IMR-90 (cell line): Measurements from ENCODE around the gene BDKRB1. TPM values are rescaled to one million over a fixed set of nuclear protein-coding genes. Genes with fewer than 3 reads are reported as not detected.

Experiments
- ATAC-seq: fragments of 200-7000 bp; cut with Tn5 transposase; 2 replicates; pipeline ENCODE4 v1.9.1; 2020; ENCODE audit warnings: low read depth, mild to moderate bottlenecking, moderate library complexity
- BruUV-seq: library from RNA; stranded (reverse); fragments of 400-500 nt; replicated peaks from 2 replicates; lab custom pipeline; 2021; lab: Mats Ljungman, UMichigan
- CTCF ChIA-PET: fragments of 300-600 bp; formaldehyde crosslinking; extraction: SDS; loops from one replicate; lab custom pipeline; 2021; ENCODE audit warnings: antibody characterized with exemption; lab: Yijun Ruan, JAX
- POLR2A ChIA-PET: fragments of 300-600 bp; sonication (Branson Sonifier 250); formaldehyde crosslinking; loops from one replicate; lab custom pipeline; 2022; ENCODE audit warnings: antibody characterized with exemption; ENCODE audit not compliant: unreplicated experiment; lab: Charles Lee
- DNase-seq: peaks from one replicate; pipeline ENCODE4 v3.0.0; 2013
- H2AFZ ChIP-seq: replicated peaks from 2 replicates; pipeline ENCODE3; 2013; ENCODE audit warnings: low read length, mild to moderate bottlenecking; ENCODE audit not compliant: poor library complexity
- H2AK5ac ChIP-seq: 2 replicates; pipeline ENCODE4 v1.6.1; 2013; ENCODE audit warnings: low read depth, low read length, inconsistent platforms
- H2AK9ac ChIP-seq: replicated peaks from 2 replicates; pipeline ENCODE3; 2013; ENCODE audit warnings: mild to moderate bottlenecking, low read depth, low read length, moderate library complexity; ENCODE audit not compliant: poor library complexity
- H2BK120ac ChIP-seq: 2 replicates; pipeline ENCODE4 v1.6.1; 2013; ENCODE audit warnings: low read depth, low read length, inconsistent platforms
- H2BK15ac ChIP-seq: 3 replicates; pipeline ENCODE4 v1.6.1; 2013; ENCODE audit warnings: low read depth, low read length, inconsistent platforms
- H2BK20ac ChIP-seq: 2 replicates; pipeline ENCODE4 v1.6.1; 2013; ENCODE audit warnings: low read depth, mild to moderate bottlenecking, inconsistent platforms, low read length, moderate library complexity
- H2BK5ac ChIP-seq: 2 replicates; pipeline ENCODE4 v1.6.1; 2013; ENCODE audit warnings: mild to moderate bottlenecking, low read depth, low read length, inconsistent platforms; ENCODE audit not compliant: poor library complexity, severe bottlenecking
- H3K14ac ChIP-seq: replicated peaks from 2 replicates; pipeline ENCODE4 v1.6.1; 2013; ENCODE audit warnings: low read depth, low read length, inconsistent platforms
- H3K18ac ChIP-seq: 2 replicates; pipeline ENCODE4 v1.6.1; 2013; ENCODE audit warnings: low read depth, low read length, control low read depth
- H3K23ac ChIP-seq: 2 replicates; pipeline ENCODE4 v1.6.1; 2013; ENCODE audit warnings: low read depth, low read length, inconsistent platforms
- H3K27ac ChIP-seq: 2 replicates; pipeline ENCODE4 v1.5.1; 2013; ENCODE audit warnings: mild to moderate bottlenecking, control low read depth, low read length; ENCODE audit not compliant: insufficient read depth
- H3K27me3 ChIP-seq: 2 replicates; pipeline ENCODE4 v1.6.1; 2013; ENCODE audit warnings: low read length; ENCODE audit not compliant: control insufficient read depth, insufficient read depth
- H3K36me3 ChIP-seq: 2 replicates; pipeline ENCODE4 v1.6.1; 2013; ENCODE audit warnings: low read length, mixed read lengths; ENCODE audit not compliant: control insufficient read depth, insufficient read depth
- H3K4ac ChIP-seq: 2 replicates; pipeline ENCODE4 v1.6.1; 2013; ENCODE audit warnings: low read depth, low read length, inconsistent platforms
- H3K4me1 ChIP-seq: 2 replicates; pipeline ENCODE4 v1.6.1; 2013; ENCODE audit warnings: low read length, mixed read lengths; ENCODE audit not compliant: control insufficient read depth, insufficient read depth
- H3K4me2 ChIP-seq: 2 replicates; pipeline ENCODE4 v1.6.1; 2013; ENCODE audit warnings: low read depth, mild to moderate bottlenecking, control low read depth, low read length, moderate library complexity
- H3K4me3 ChIP-seq: 2 replicates; pipeline ENCODE4 v1.5.1; 2013; ENCODE audit warnings: low read depth, mild to moderate bottlenecking, control low read depth, low read length, moderate library complexity; ENCODE audit not compliant: insufficient read depth
- H3K56ac ChIP-seq: 2 replicates; pipeline ENCODE4 v1.6.1; 2013; ENCODE audit warnings: low read length, inconsistent platforms; ENCODE audit not compliant: insufficient read depth; ENCODE audit errors: extremely low read depth
- H3K79me1 ChIP-seq, 2 experiments: 2 replicates each; pipeline ENCODE4 v1.6.1; 2013; ENCODE audit warnings: low read length in 2 of 2, inconsistent platforms in 1 of 2, low read depth in 1 of 2
- H3K9ac ChIP-seq: 2 replicates; pipeline ENCODE4 v1.6.1; 2013; ENCODE audit warnings: low read depth, low read length, control low read depth
- H3K9me1 ChIP-seq: 2 replicates; pipeline ENCODE4 v1.6.1; 2013; ENCODE audit warnings: low read length, inconsistent platforms; ENCODE audit not compliant: insufficient read depth
- H3K9me3 ChIP-seq: 2 replicates; pipeline ENCODE4 v1.6.1; 2013; ENCODE audit warnings: low read length; ENCODE audit not compliant: control insufficient read depth, insufficient read depth
- H4K20me1 ChIP-seq: 2 replicates; pipeline ENCODE4 v1.6.1; 2013; ENCODE audit warnings: low read length, inconsistent platforms; ENCODE audit not compliant: insufficient read depth
- H4K5ac ChIP-seq: 2 replicates; pipeline ENCODE4 v1.6.1; 2013; ENCODE audit warnings: mild to moderate bottlenecking, low read depth, low read length, control low read depth
- H4K8ac ChIP-seq, 2 experiments: 2 replicates each; pipeline ENCODE4 v1.6.1; 2013; ENCODE audit warnings: low read depth in 2 of 2, low read length in 2 of 2, control low read depth in 1 of 2, inconsistent platforms in 1 of 2
- H4K91ac ChIP-seq: 2 replicates; pipeline ENCODE4 v1.6.1; 2013; ENCODE audit warnings: low read depth, low read length, inconsistent platforms; ENCODE audit not compliant: insufficient read depth
- BHLHE40 ChIP-seq: fragments of 150-350 bp; IDR thresholded peaks from 2 replicates; pipeline ENCODE4 v1.6.1; 2016; ENCODE audit warnings: mild to moderate bottlenecking, low read depth, low read length
- CEBPB ChIP-seq: IDR thresholded peaks from 2 replicates; pipeline ENCODE4 v1.6.1; 2012; ENCODE audit warnings: low read depth, low read length, improper control_type of control experiment
- CHD1 ChIP-seq: IDR thresholded peaks from 2 replicates; pipeline ENCODE4 v1.6.1; 2012; ENCODE audit warnings: low read depth, low read length, improper control_type of control experiment
- FOS ChIP-seq: fragments of 150-350 bp; IDR thresholded peaks from 2 replicates; pipeline ENCODE4 v1.6.1; 2016; ENCODE audit warnings: low read depth, low read length
- MAFK ChIP-seq: IDR thresholded peaks from 2 replicates; pipeline ENCODE4 v1.6.1; 2012; ENCODE audit warnings: low read depth, low read length, improper control_type of control experiment
- MAZ ChIP-seq: IDR thresholded peaks from 2 replicates; pipeline ENCODE4 v1.6.1; 2012; ENCODE audit warnings: low read depth, mild to moderate bottlenecking, low read length, improper control_type of control experiment, moderate library complexity, borderline replicate concordance
- MXI1 ChIP-seq: IDR thresholded peaks from 2 replicates; pipeline ENCODE4 v1.6.1; 2012; ENCODE audit warnings: low read depth, mild to moderate bottlenecking, low read length, moderate library complexity, borderline replicate concordance
- NFE2L2 ChIP-seq: fragments of 150-350 bp; IDR thresholded peaks from 2 replicates; pipeline ENCODE4 v1.6.1; 2016; ENCODE audit warnings: low read depth, mild to moderate bottlenecking, low read length
- POLR2A ChIP-seq: IDR thresholded peaks from 2 replicates; pipeline ENCODE4 v1.6.1; 2012; ENCODE audit warnings: mild to moderate bottlenecking, low read depth, low read length
- RAD21 ChIP-seq: IDR thresholded peaks from 2 replicates; pipeline ENCODE4 v1.6.1; 2012; ENCODE audit warnings: low read length, improper control_type of control experiment
- RCOR1 ChIP-seq: IDR thresholded peaks from 2 replicates; pipeline ENCODE4 v1.6.1; 2012; ENCODE audit warnings: mild to moderate bottlenecking, low read length, improper control_type of control experiment; ENCODE audit not compliant: insufficient replicate concordance
- RFX5 ChIP-seq: IDR thresholded peaks from 2 replicates; pipeline ENCODE4 v1.8.0; 2012; ENCODE audit warnings: low read depth, mild to moderate bottlenecking, low read length, moderate library complexity
- SMC3 ChIP-seq: fragments of 150-350 bp; IDR thresholded peaks from 2 replicates; pipeline ENCODE4 v1.6.1; 2016; ENCODE audit warnings: low read depth, mild to moderate bottlenecking, antibody characterized with exemption, low read length, moderate library complexity
- WGBS, 2 experiments: methylation state at CpG; one replicate each; pipeline versions ENCODE4 v1.1.5 to v1.1.7; 2013; ENCODE audit warnings: missing lambda C conversion rate in 2 of 2; ENCODE audit not compliant: insufficient read length in 1 of 2; ENCODE audit errors: extremely low coverage in 2 of 2; 5-methylcytosine and 5-hydroxymethylcytosine counted together
- dilution Hi-C: fragments of 300-500 bp; cut with HindIII; formaldehyde crosslinking; loops from one replicate; pipeline ENCODE4 v1.14.3; 2018; ENCODE audit warnings: low sequenced_read_pairs; ENCODE audit not compliant: unreplicated experiment
- in situ Hi-C: fragments of 300-500 bp; cut with MboI; formaldehyde crosslinking; loops from 3 replicates; pipeline ENCODE4 v1.14.3; 2019; ENCODE audit warnings: low sequenced_read_pairs, inconsistent platforms, mixed read lengths
- intact Hi-C: fragments of 100-400 bp; cut with micrococcal nuclease; formaldehyde crosslinking; loops from 2 replicates; pipeline ENCODE4 v1.10.0; 2022
- polyA plus RNA-seq, 3 experiments: library from polyadenylated mRNA; depleted of rRNA; stranded (reverse); fragments of >200 nt; gene quantifications; 2 replicates each; pipeline ENCODE4 v1.2.3, GENCODE V29; 2012; ENCODE audit warnings: low replicate concordance in 1 of 3
- total RNA-seq: library from RNA; depleted of rRNA; stranded (reverse); fragments of >200 nt; gene quantifications from 2 replicates; pipeline ENCODE4 v1.2.3, GENCODE V29; 2012
- TF ChIP-seq, protein P1 (sequence below): conservative IDR thresholded peaks from 2 replicates; pipeline ENCODE4 v1.5.1; 2012; ENCODE audit warnings: mild to moderate bottlenecking, low read depth, low read length, improper control_type of control experiment
- TF ChIP-seq, protein P2 (sequence below): fragments of 150-350 bp; IDR thresholded peaks from 2 replicates; pipeline ENCODE4 v1.6.1; 2016; ENCODE audit warnings: low read depth, mild to moderate bottlenecking, low read length, moderate library complexity, borderline replicate concordance
- TF ChIP-seq, protein P3 (sequence below): fragments of 150-350 bp; IDR thresholded peaks from 2 replicates; pipeline ENCODE4 v1.6.1; 2017; ENCODE audit warnings: mild to moderate bottlenecking, antibody characterized with exemption, low read length, low read depth

Gene BDKRB1
- total and polyA plus RNA-seq, 2 of the 4 experiments (the other 2 are of a cell fraction) = 56.5 to 130 TPM

- BruUV-seq = no TSS peak
- H2BK20ac ChIP-seq = peak overlapping the region; percentile 9
- no peak overlapping the region for H2AK5ac ChIP-seq
- in situ Hi-C loops = no loop called here
- 0 out of 2 replicates have a peak overlapping the region, but pooled peaks have one; percentile 11 for H3K27ac ChIP-seq
- TF ChIP-seq MAZ = no peak
- TF ChIP-seq CHD1 = no peak
- TF ChIP-seq FOS = no peak
- TF ChIP-seq, protein P1, sequence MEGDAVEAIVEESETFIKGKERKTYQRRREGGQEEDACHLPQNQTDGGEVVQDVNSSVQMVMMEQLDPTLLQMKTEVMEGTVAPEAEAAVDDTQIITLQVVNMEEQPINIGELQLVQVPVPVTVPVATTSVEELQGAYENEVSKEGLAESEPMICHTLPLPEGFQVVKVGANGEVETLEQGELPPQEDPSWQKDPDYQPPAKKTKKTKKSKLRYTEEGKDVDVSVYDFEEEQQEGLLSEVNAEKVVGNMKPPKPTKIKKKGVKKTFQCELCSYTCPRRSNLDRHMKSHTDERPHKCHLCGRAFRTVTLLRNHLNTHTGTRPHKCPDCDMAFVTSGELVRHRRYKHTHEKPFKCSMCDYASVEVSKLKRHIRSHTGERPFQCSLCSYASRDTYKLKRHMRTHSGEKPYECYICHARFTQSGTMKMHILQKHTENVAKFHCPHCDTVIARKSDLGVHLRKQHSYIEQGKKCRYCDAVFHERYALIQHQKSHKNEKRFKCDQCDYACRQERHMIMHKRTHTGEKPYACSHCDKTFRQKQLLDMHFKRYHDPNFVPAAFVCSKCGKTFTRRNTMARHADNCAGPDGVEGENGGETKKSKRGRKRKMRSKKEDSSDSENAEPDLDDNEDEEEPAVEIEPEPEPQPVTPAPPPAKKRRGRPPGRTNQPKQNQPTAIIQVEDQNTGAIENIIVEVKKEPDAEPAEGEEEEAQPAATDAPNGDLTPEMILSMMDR = no peak
- no peak for TF ChIP-seq MAFK
- TF ChIP-seq, protein P2, sequence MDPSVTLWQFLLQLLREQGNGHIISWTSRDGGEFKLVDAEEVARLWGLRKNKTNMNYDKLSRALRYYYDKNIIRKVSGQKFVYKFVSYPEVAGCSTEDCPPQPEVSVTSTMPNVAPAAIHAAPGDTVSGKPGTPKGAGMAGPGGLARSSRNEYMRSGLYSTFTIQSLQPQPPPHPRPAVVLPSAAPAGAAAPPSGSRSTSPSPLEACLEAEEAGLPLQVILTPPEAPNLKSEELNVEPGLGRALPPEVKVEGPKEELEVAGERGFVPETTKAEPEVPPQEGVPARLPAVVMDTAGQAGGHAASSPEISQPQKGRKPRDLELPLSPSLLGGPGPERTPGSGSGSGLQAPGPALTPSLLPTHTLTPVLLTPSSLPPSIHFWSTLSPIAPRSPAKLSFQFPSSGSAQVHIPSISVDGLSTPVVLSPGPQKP = no peak
- no peak for TF ChIP-seq RAD21
- TF ChIP-seq MXI1 = no peak
- no peak for TF ChIP-seq NFE2L2
- no peak for TF ChIP-seq POLR2A
- no peak for TF ChIP-seq BHLHE40
- TF ChIP-seq CEBPB = no peak
- TF ChIP-seq SMC3 = no peak
- TF ChIP-seq, protein P3, sequence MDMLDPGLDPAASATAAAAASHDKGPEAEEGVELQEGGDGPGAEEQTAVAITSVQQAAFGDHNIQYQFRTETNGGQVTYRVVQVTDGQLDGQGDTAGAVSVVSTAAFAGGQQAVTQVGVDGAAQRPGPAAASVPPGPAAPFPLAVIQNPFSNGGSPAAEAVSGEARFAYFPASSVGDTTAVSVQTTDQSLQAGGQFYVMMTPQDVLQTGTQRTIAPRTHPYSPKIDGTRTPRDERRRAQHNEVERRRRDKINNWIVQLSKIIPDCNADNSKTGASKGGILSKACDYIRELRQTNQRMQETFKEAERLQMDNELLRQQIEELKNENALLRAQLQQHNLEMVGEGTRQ = no peak
- TF ChIP-seq RFX5 = no peak
- no peak for TF ChIP-seq RCOR1
- POLR2A ChIA-PET = no interaction called here
- dilution Hi-C loops = no loop called here
- peaks cover 2% of the 10 kb centered on the region; the same call in 1 of the 2 replicates for H3K9me1 ChIP-seq
- H4K5ac ChIP-seq = no peak overlapping the region
- no peaks in the 10 kb centered on the region for H3K79me1 ChIP-seq
- H3K27me3 ChIP-seq = no peaks in the 10 kb centered on the region
- intact Hi-C loops = no loop called here
- no peak overlapping the region for H3K9ac ChIP-seq
- no peak overlapping the region for H2BK5ac ChIP-seq
- no peak for DNase-seq
- no peak overlapping the region for H3K4me3 ChIP-seq
- H2BK15ac ChIP-seq = no peak overlapping the region
- WGBS, 2 experiments = 92% methylated on average over 5 of the region's 7 CpGs; no CpG with 5 or more reads in 1 of the 2 experiments
- H3K23ac ChIP-seq = no peak overlapping the region
- H4K8ac ChIP-seq = no peak overlapping the region
- ATAC-seq = no peak
- H3K4me1 ChIP-seq = peaks cover 5% of the 10 kb centered on the region; the same call in 1 of the 2 replicates
- H3K18ac ChIP-seq = no peak overlapping the region; the same call in 1 of the 2 replicates
- H3K14ac ChIP-seq = peak overlapping the region; percentile 7; the same call in 1 of the 2 replicates
- H4K20me1 ChIP-seq = no peaks in the 10 kb centered on the region
- peak overlapping the region; percentile 28; the same call in 1 of the 2 replicates for H4K91ac ChIP-seq
- H3K9me3 ChIP-seq = no peaks in the 10 kb centered on the region
- H3K56ac ChIP-seq = no peak overlapping the region
- H2AFZ ChIP-seq = no peak overlapping the region
- no peak overlapping the region for H2AK9ac ChIP-seq
- CTCF ChIA-PET = no interaction called here
- no peak overlapping the region for H3K4me2 ChIP-seq
- peak overlapping the region; percentile 20 for H3K4ac ChIP-seq
- peak overlapping the region; percentile 52; the same call in 1 of the 2 replicates for H2BK120ac ChIP-seq
- H3K36me3 ChIP-seq = peaks cover 8% of the 10 kb centered on the region
Observed at GRCh38 chr14:96294246-96294645, 38.2 kb downstream of the BDKRB1 start.
